Vagina (tissue), 2 donors: Measurements from ENCODE around the gene KANSL1L. TPM values are rescaled to one million over a fixed set of nuclear protein-coding genes. Genes with fewer than 3 reads are reported as not detected.

Experiments used
- DNase-seq, 2 donors: peaks; one replicate each; pipeline ENCODE4 v3.0.0-alpha.2; 2017; ENCODE audit errors: extremely low spot score in 2 of 2
- H3K27ac ChIP-seq: fragments of 200-600 bp; sonication (generic); one replicate; pipeline ENCODE4 v1.5.1; 2019
- H3K27me3 ChIP-seq: fragments of 200-600 bp; sonication (generic); one replicate; pipeline ENCODE4 v1.5.1; 2019
- H3K36me3 ChIP-seq, 2 donors: fragments of 200-600 bp; sonication (generic); one replicate each; pipeline ENCODE4 v1.5.1; 2017 to 2019
- H3K4me1 ChIP-seq: fragments of 200-600 bp; sonication (generic); one replicate; pipeline ENCODE4 v1.5.1; 2019
- H3K4me3 ChIP-seq, 2 donors: fragments of 200-600 bp; sonication (generic); 1 replicate in 1 of 2; 2 replicates in 1 of 2; pipeline ENCODE4 v1.5.1; 2016 to 2019
- H3K9me3 ChIP-seq: fragments of 200-600 bp; sonication (generic); one replicate; pipeline ENCODE4 v1.5.1; 2019
- POLR2A ChIP-seq, 2 donors: fragments of 450-650 bp; IDR thresholded peaks; one replicate each; pipeline ENCODE4 v1.6.1; 2017; ENCODE audit warnings: antibody characterized with exemption in 2 of 2, mild to moderate bottlenecking in 2 of 2, moderate library complexity in 2 of 2
- POLR2AphosphoS5 ChIP-seq, 2 donors: sonication (generic); formaldehyde crosslinking; IDR thresholded peaks; one replicate each; pipeline ENCODE4 v1.9.0; 2017; ENCODE audit warnings: antibody characterized with exemption in 2 of 2, mild to moderate bottlenecking in 2 of 2, low read depth in 1 of 2; ENCODE audit not compliant: insufficient read depth in 1 of 2
- intact Hi-C: fragments of 100-400 bp; cut with DNase I; formaldehyde crosslinking; loops from one replicate; pipeline ENCODE4 v1.15.1; 2023
- total RNA-seq: library from RNA; depleted of rRNA; stranded (reverse); fragments of >200 nt; gene quantifications from one replicate; pipeline ENCODE4 v1.2.3, GENCODE V29; 2016
- TF ChIP-seq, protein P1 (sequence below), 3 experiments: fragments of 450-650 bp in 2 of 3; fragments of 200-600 bp in 1 of 3; sonication (generic) in 1 of 3; IDR thresholded peaks; one replicate each; pipeline ENCODE4 v1.5.1; 2017 to 2019; ENCODE audit warnings: antibody characterized with exemption in 3 of 3, mild to moderate bottlenecking in 2 of 3, moderate library complexity in 2 of 3

The KANSL1L gene
- total RNA-seq, 1 donor from 2014 or later: 29.7 TPM

DNA sequence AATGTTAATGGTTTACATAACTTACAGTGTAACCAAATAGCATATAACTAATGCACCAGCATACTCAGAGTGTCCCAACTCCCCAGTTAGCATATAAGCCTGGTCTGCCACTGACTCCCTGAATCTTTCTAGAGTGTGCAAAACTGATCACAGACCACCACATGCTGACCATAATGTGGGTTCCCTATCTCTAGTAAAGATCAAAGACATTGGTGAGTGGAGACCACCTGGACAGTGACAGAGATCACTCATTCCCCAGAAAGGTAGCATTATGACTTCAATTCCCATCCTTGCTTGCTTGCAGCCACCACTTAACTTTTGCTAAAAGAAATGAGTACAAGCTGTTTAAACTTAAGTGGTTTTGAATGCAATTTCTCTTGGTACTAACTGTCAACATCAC lies 39.0 kb downstream of the KANSL1L start:
- intact Hi-C loops: no loop called here
- Histone ChIP-seq H3K4me1 (no peaks in the 10 kb centered on the region), H3K27me3 (no peaks in the 10 kb centered on the region), H3K27ac (no peak overlapping the region), H3K36me3 (peaks cover 0 to 20% of the 10 kb centered on the region in 2 donors), H3K4me3 (no peak overlapping the region), H3K9me3 (no peaks in the 10 kb centered on the region)
- TF ChIP-seq POLR2AphosphoS5 (IDR thresholded peaks at IDR 0.05; ENCODE audit: insufficient read depth in 1 of 2, low read depth in 1 of 2) (no peak), POLR2A (IDR thresholded peaks at IDR 0.05) (no peak)
- TF ChIP-seq, protein P1, sequence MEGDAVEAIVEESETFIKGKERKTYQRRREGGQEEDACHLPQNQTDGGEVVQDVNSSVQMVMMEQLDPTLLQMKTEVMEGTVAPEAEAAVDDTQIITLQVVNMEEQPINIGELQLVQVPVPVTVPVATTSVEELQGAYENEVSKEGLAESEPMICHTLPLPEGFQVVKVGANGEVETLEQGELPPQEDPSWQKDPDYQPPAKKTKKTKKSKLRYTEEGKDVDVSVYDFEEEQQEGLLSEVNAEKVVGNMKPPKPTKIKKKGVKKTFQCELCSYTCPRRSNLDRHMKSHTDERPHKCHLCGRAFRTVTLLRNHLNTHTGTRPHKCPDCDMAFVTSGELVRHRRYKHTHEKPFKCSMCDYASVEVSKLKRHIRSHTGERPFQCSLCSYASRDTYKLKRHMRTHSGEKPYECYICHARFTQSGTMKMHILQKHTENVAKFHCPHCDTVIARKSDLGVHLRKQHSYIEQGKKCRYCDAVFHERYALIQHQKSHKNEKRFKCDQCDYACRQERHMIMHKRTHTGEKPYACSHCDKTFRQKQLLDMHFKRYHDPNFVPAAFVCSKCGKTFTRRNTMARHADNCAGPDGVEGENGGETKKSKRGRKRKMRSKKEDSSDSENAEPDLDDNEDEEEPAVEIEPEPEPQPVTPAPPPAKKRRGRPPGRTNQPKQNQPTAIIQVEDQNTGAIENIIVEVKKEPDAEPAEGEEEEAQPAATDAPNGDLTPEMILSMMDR (IDR thresholded peaks at IDR 0.05): no peak
- no peak for DNase-seq

DNA sequence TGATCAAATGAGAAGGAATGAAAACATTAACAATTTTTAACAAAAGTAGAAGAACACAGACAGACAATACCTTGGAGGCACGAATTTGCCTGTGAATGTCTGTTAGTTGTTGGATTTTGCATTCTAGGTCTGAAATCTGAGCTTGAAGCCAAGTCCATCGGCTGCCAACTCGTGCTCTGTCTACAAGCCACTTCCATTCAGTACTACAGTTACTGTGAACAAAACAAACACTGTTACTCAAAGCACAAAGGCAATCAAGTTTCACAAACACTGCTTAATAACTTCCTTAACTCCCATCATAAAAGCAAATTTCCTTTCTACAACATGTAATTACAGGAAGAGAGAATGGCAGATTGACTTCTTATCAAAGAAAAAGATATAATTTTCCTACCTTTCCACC lies 42.2 kb downstream of the KANSL1L start:
- intact Hi-C loops: no loop called here
- no peak for TF ChIP-seq POLR2AphosphoS5 (IDR thresholded peaks at IDR 0.05; ENCODE audit: insufficient read depth in 1 of 2, low read depth in 1 of 2)
- TF ChIP-seq, protein P1 (IDR thresholded peaks at IDR 0.05): no peak
- TF ChIP-seq POLR2A (IDR thresholded peaks at IDR 0.05): no peak
- Histone ChIP-seq H3K4me1 (no peaks in the 10 kb centered on the region), H3K9me3 (peaks cover 11% of the 10 kb centered on the region), H3K36me3 (peaks cover 0 to 44% of the 10 kb centered on the region in 2 donors), H3K4me3 (no peak overlapping the region), H3K27ac (no peak overlapping the region), H3K27me3 (no peaks in the 10 kb centered on the region)
- no peak for DNase-seq

DNA sequence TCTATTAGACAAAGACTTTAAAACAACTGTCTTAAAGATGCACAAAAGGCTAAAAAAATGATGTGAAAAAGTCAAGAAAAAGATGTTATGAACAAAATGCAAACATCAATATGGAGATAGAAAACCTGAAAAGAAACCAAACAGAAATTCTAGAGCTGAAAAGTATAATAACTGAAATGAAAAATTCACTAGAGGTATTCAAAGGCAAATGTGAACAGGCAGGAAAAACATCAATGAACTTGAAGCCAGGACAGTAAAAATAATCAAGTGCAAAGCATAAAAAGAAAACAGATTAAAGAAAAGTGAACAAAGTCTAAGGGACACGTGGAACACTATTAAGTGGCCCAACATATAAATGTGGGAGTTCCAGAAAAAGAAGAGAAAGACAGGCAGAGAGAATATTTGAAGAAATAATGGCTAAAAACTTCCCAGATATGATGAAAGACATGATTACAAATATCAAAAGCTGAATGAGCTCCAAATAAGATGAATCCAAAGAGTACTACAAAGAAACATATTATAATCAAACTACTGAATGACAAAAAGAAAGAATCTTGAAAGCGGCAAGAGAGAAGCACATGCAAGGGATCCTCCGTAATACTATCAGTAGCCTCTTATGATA lies 57.5 kb downstream of the KANSL1L start:
- intact Hi-C loops: no loop called here
- TF ChIP-seq, protein P1 (IDR thresholded peaks at IDR 0.05): no peak
- TF ChIP-seq POLR2AphosphoS5 (IDR thresholded peaks at IDR 0.05; ENCODE audit: insufficient read depth in 1 of 2, low read depth in 1 of 2) (no peak), POLR2A (IDR thresholded peaks at IDR 0.05) (no peak)
- Histone ChIP-seq H3K27ac (no peak overlapping the region), H3K27me3 (no peaks in the 10 kb centered on the region), H3K36me3 (peaks cover 0 to 24% of the 10 kb centered on the region in 2 donors), H3K4me3 (no peak overlapping the region), H3K9me3 (peaks cover 13% of the 10 kb centered on the region), H3K4me1 (no peaks in the 10 kb centered on the region)
- DNase-seq: no peak

DNA sequence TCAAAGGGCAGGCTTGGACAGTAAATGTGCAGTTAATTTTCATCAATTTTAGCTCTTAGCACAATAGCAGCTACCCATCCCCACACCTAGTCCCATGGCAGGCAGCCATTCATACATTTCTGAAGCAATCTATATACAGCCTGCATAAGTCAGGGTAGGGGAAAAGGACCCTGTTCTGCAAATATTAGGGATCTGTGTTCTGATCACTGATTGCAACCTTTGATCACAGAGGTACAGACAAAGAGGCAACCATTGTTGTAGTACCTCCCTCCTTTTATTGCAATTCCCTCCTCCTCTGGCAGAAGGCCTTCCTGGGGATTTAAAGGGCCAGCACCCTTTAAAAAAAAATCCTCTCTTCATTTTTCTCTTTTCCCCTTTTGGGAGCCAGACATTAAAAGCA lies 58.3 kb downstream of the KANSL1L start:
- intact Hi-C loops: no loop called here
- peaks cover 0 to 24% of the 10 kb centered on the region in 2 donors for H3K36me3 ChIP-seq
- H3K27ac ChIP-seq: no peak overlapping the region
- no peak overlapping the region for H3K4me3 ChIP-seq
- TF ChIP-seq POLR2AphosphoS5 (IDR thresholded peaks at IDR 0.05; ENCODE audit: insufficient read depth in 1 of 2, low read depth in 1 of 2): no peak
- TF ChIP-seq, protein P1 (IDR thresholded peaks at IDR 0.05): no peak
- TF ChIP-seq POLR2A (IDR thresholded peaks at IDR 0.05): no peak
- H3K9me3 ChIP-seq: peaks cover 13% of the 10 kb centered on the region
- no peaks in the 10 kb centered on the region for H3K4me1 ChIP-seq
- DNase-seq: no peak
- no peaks in the 10 kb centered on the region for H3K27me3 ChIP-seq

DNA sequence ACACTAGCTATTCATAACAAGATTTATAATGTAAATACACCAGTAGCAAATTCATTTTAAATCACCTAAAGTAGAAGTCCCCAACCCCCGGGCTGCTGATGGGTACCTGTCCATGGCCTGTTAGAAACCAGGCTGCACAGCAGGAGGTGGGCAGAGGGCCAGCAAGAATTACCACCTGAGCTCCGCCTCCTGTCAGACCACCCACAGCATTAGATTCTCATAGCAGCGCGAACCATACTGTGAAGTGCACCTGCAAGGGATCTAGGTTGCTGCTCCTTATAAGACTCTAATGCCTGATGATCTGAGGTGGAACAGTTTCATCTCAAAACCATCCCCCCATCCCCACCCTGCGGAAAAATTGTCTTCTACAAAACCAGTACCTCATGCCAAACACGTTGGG lies 71.3 kb downstream of the KANSL1L start:
- intact Hi-C loops: no loop called here
- Histone ChIP-seq H3K4me3 (no peak overlapping the region), H3K4me1 (no peaks in the 10 kb centered on the region), H3K27me3 (no peaks in the 10 kb centered on the region), H3K27ac (no peak overlapping the region), H3K9me3 (no peaks in the 10 kb centered on the region), H3K36me3 (peaks cover 0 to 12% of the 10 kb centered on the region in 2 donors)
- TF ChIP-seq POLR2A (IDR thresholded peaks at IDR 0.05) (no peak), POLR2AphosphoS5 (IDR thresholded peaks at IDR 0.05; ENCODE audit: insufficient read depth in 1 of 2, low read depth in 1 of 2) (no peak)
- DNase-seq: no peak
